Prostate gland (tissue), 2 donors: Measurements from ENCODE around the gene UNC93A.

Source experiments
- CTCF ChIP-seq, 4 experiments: fragments of 200-600 bp in 2 of 4; fragments of 450-650 bp in 2 of 4; sonication (generic) in 2 of 4; IDR thresholded peaks; 1 replicate in 3 of 4; 2 replicates in 1 of 4; pipeline ENCODE4 v1.5.1; 2016 to 2019; ENCODE audit warnings: antibody characterized with exemption in 4 of 4, mild to moderate bottlenecking in 2 of 4, moderate library complexity in 2 of 4
- POLR2A ChIP-seq: fragments of 450-650 bp; IDR thresholded peaks from one replicate; pipeline ENCODE4 v1.6.1; 2016; ENCODE audit warnings: antibody characterized with exemption, mild to moderate bottlenecking

GRCh38 chr6:167245591-167245990 lies 45.5 kb upstream of the UNC93A start:
- TF ChIP-seq CTCF (IDR thresholded peaks at IDR 0.05) (no peak), POLR2A (no peak)
